Urothelium cell line (cell line): ENCODE measurements around the gene ZNF384.

Source experiments
- DNase-seq: peaks from one replicate; pipeline ENCODE4 v3.0.0; 2011; ENCODE audit warnings: low spot score, mixed read lengths
- FAIRE-seq: peaks from 2 replicates; lab custom pipeline; 2011; peaks lifted over from hg19 to GRCh38; lab: Jason Lieb, UNC

ZNF384 gene

DNA sequence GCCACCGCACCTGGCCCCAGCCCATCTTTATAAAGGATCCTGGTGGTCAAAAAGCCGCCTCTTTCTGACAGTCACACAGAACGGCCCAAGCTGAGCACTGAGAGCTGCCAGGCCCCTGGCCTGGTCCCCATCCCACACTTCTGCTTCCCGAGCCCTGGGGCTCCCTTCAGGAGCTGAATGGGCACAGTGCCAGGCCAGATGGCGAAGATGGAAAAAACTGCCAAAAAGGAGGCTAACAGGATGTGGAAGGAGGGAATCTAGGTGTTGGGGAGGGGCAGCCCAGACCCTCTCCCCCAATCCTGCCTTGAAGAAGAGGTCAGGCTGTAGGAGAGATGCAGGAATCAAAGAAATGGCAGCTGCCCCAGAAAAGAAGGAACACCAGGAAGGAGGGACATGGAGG lies 58.4 kb downstream of the ZNF384 start:
- DNase-seq (no peak), FAIRE-seq (no peak)

DNA sequence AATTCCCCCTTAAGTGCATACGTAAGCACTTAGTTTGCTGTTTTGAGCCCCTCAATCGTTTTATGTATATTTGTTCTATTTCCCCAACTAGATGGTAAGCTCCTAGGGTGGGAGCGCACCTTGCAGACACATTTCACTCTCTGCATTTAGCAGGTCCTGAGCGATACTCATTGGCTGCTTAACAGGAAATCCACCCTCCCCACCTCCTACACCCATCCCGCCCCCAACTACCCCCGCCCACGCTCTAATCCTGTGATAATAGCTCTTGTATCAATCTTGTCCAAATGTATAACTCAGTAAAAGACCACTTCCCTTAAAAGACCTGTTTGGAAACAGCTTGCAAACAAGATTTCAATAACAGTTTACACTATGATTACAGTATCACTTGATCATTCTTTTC lies 61.6 kb downstream of the ZNF384 start:
- FAIRE-seq (no peak), DNase-seq (no peak)

DNA sequence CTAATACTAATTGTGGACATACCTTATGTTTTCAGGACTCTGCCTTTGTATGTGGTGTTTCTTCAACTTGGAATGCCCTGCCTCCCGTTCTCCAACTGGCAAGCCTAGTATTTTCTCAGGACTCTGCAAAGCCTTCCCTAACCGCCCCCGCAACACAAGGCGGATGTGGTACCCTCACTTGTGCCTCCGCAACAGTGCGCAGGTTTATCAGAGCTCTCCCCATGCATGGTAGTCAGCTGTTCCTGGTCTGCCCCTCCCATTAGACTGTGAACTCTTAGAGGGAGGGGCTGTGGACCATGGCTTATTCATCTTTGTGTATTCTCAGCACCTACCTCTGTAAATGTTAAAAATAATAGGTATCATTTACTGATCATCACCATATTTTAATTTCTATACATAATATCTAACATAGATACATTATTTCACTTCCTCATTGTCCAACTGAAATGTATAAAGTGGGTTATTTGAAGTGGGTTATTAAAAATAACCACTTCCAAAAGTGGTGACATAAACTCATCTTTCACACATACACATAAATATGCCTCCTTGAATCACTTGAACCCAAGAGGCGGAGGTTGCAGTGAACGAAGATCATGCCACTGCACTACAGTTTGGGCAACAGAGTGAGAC lies 62.4 kb downstream of the ZNF384 start:
- no peak for FAIRE-seq

DNA sequence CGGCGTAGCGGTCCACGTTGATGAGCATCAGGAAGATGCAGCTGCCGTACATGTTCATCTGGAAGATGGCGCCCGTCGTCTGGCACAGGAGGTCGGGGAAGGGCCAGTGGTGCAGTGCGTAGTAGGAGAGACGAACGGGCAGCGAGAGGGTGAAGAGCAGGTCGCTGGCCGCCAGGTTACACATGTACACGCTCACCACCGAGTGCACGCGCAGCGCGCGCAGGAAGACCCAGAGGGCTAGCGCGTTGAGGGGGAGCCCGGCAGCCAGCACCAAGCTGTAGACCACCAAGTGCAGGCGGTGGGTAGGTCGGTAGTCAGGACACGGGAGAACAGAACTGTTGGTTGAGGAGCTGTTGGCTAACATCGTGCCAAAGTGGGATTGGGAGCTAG lies 68.3 kb downstream of the ZNF384 start:
- FAIRE-seq (no peak), DNase-seq (no peak)

More for the DNA sequence above, 62.4 kb downstream of the ZNF384 start:
- DNase-seq: no peak

DNA sequence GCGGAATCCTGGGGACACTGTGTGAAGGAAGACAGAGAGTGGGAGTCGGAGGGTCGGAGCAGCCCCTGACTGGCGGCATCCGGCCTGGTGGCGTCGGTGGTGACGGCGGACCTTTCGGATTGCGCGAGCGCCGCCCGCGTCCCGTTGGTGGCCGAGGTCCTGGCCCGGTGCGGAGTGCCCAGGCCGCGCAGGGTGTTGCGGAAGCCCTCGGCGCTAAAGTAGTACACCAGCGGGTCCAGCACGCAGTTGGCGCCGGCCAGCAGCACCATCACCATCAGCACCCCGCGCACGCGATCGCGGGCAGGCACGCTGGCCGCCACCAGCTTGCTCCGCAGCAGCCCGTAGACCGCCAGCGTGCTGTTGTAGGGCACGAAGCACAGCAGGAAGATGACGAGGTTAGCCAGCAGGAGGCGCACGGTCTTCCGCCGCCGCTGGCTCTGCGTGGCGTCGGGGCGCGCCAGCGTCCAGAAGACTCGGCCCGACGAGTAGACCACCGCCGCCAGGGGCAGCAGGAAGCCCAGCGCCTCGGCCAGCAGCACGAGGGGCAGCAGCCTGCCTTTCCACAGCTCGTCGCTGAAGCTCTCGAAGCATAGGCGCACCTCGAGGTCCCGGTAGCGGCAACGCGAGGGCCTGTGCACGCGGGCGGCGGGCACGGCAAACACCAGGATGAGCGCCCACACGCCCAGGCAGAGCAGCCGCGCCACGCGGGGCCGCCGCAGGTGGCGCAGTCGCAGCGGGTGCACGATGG lies 68.9 kb downstream of the ZNF384 start:
- DNase-seq: no peak
- no peak for FAIRE-seq

DNA sequence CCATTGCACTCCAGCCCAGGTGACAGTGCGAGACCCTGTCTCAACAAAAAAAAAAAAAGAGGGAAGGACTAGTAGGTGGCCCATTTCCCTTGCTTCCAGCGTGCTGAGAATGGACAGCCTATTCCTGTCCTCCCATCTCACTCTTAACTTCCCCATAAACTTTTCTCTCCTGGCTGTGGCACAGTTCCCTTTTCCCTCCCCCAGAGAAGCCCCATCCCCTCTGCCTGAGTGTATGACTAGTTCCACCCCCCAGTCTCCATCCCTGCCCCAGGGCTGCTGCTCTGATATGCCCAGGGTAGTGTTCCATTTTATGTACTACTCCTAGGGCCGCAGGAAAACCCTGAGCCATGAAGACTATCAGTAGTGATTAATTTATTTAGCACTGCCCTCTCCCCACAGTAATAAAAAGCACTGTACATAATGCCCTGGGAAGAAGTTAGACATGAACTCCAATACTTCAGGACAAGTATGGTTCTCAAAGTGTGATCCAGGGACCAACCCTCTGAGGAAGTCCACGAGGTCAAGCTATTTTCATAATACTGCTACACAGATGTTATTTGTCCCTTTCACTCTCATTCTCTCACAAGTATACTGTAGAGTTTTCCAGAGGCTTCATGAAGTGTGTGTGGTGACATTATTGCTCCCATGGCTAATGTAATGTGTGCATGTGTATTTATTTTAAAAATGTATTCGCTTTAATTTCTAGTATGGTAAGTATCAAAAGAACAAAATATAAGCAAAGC lies 70.5 kb downstream of the ZNF384 start:
- FAIRE-seq (no peak), DNase-seq (no peak)
